ENCODE results near the gene FASTKD3. TPM values are rescaled to one million over a fixed set of nuclear protein-coding genes. Genes with fewer than 3 reads are reported as not detected.

Gene FASTKD3
- total RNA-seq, 1 donor from 2014 or later = 9.2 TPM

- TF ChIP-seq, protein P1, sequence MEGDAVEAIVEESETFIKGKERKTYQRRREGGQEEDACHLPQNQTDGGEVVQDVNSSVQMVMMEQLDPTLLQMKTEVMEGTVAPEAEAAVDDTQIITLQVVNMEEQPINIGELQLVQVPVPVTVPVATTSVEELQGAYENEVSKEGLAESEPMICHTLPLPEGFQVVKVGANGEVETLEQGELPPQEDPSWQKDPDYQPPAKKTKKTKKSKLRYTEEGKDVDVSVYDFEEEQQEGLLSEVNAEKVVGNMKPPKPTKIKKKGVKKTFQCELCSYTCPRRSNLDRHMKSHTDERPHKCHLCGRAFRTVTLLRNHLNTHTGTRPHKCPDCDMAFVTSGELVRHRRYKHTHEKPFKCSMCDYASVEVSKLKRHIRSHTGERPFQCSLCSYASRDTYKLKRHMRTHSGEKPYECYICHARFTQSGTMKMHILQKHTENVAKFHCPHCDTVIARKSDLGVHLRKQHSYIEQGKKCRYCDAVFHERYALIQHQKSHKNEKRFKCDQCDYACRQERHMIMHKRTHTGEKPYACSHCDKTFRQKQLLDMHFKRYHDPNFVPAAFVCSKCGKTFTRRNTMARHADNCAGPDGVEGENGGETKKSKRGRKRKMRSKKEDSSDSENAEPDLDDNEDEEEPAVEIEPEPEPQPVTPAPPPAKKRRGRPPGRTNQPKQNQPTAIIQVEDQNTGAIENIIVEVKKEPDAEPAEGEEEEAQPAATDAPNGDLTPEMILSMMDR (IDR thresholded peaks at IDR 0.05) = no peak
- peaks cover 15% of the 10 kb centered on the region for H3K36me3 Mint-ChIP-seq (ENCODE audit: low read depth)
- no peak overlapping the region for H3K27ac Mint-ChIP-seq (ENCODE audit: unreplicated experiment)
- peaks cover 36% of the 10 kb centered on the region for H3K4me1 Mint-ChIP-seq (ENCODE audit: low read depth)
- H3K9me3 Mint-ChIP-seq (ENCODE audit: low read depth) = no peaks in the 10 kb centered on the region
- H3K27me3 Mint-ChIP-seq (ENCODE audit: low read depth) = no peaks in the 10 kb centered on the region
- no peak for DNase-seq (ENCODE audit: low spot score)
- no peak overlapping the region for H3K4me3 Mint-ChIP-seq (ENCODE audit: unreplicated experiment)
These were observed 3.8 kb upstream of the FASTKD3 start for GRCh38 chr5:7872517-7873130.

GRCh38 chr5:7871653-7872052 lies 2.8 kb upstream of the FASTKD3 start:
- H3K36me3 Mint-ChIP-seq (ENCODE audit: low read depth) = peaks cover 14% of the 10 kb centered on the region
- no peaks in the 10 kb centered on the region for H3K27me3 Mint-ChIP-seq (ENCODE audit: low read depth)
- no peak overlapping the region for H3K27ac Mint-ChIP-seq (ENCODE audit: unreplicated experiment)
- TF ChIP-seq, protein P1 (IDR thresholded peaks at IDR 0.05) = no peak
- no peak for DNase-seq (ENCODE audit: low spot score)
- H3K4me1 Mint-ChIP-seq (ENCODE audit: low read depth) = peaks cover 38% of the 10 kb centered on the region
- H3K9me3 Mint-ChIP-seq (ENCODE audit: low read depth) = no peaks in the 10 kb centered on the region
- H3K4me3 Mint-ChIP-seq (ENCODE audit: unreplicated experiment) = no peak overlapping the region

DNA sequence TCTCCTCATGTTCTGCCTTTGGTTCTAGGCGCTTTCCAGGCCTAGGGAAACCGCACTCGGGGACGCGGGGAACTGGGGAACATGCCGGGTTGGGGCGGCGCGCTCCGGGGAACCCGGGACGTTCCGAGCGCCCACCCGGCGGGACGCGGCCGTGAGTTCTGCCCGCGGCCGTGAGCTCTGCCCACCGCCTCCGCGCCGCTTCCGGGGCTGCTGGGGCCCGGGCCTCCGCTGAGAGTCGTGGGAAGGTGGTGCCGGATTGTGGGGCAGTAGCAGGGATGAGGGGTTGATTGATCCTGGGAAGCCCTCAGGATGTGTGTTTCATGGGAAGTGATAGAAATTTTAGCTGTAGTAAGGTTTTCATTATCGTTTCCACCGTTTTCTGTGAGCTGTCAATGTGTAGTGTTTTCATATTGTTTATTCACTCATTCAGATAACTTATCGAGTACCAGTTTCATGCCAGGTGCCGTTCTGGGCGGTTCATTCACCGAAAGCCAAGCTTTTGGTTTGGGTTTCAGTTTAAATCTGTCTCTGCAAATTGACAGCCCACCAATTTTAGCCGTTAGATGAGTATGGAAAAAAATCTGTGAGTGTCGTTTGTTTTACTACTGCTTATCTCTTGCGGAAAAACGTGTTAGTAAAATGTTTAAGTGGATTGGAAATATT lies 774 bp upstream of the FASTKD3 start:
- no peaks in the 10 kb centered on the region for H3K27me3 Mint-ChIP-seq (ENCODE audit: low read depth)
- TF ChIP-seq, protein P1 (IDR thresholded peaks at IDR 0.05) = no peak
- no peaks in the 10 kb centered on the region for H3K9me3 Mint-ChIP-seq (ENCODE audit: low read depth)
- DNase-seq (ENCODE audit: low spot score) = no peak
- H3K4me1 Mint-ChIP-seq (ENCODE audit: low read depth) = peaks cover 41% of the 10 kb centered on the region
- no peaks in the 10 kb centered on the region for H3K36me3 Mint-ChIP-seq (ENCODE audit: low read depth)
- peak overlapping the region; percentile 33 for H3K27ac Mint-ChIP-seq (ENCODE audit: unreplicated experiment)
- H3K4me3 Mint-ChIP-seq (ENCODE audit: unreplicated experiment) = peak overlapping the region; percentile 83

DNA sequence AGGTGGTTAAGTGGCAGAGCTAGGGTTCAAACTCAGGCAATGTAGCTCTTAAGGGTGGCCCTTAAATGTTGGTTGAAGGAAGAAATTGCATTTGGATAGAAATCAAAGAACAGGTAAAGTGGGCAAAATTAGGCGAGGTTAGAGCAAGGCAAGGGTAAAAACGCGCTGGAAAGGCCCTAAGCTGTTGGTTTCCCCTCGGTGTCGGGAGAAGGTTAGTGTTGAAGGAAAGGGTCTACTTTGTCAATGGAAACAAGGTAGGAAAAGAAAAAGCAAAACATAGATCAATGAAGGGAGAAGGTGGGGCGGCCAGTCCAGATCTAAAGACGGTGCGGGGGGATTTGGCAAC lies 431 bp downstream of the FASTKD3 start:
- no peak for DNase-seq (ENCODE audit: low spot score)
- TF ChIP-seq, protein P1 (IDR thresholded peaks at IDR 0.05) = no peak
- H3K27me3 Mint-ChIP-seq (ENCODE audit: low read depth) = no peaks in the 10 kb centered on the region
- H3K4me1 Mint-ChIP-seq (ENCODE audit: low read depth) = peaks cover 41% of the 10 kb centered on the region
- H3K36me3 Mint-ChIP-seq (ENCODE audit: low read depth) = no peaks in the 10 kb centered on the region
- H3K27ac Mint-ChIP-seq (ENCODE audit: unreplicated experiment) = peak overlapping the region; percentile 62
- no peaks in the 10 kb centered on the region for H3K9me3 Mint-ChIP-seq (ENCODE audit: low read depth)
- peak overlapping the region; percentile 83 for H3K4me3 Mint-ChIP-seq (ENCODE audit: unreplicated experiment)

GRCh38 chr5:7867260-7867659 lies 1.6 kb downstream of the FASTKD3 start:
- no peaks in the 10 kb centered on the region for H3K36me3 Mint-ChIP-seq (ENCODE audit: low read depth)
- H3K9me3 Mint-ChIP-seq (ENCODE audit: low read depth) = no peaks in the 10 kb centered on the region
- peaks cover 36% of the 10 kb centered on the region for H3K4me1 Mint-ChIP-seq (ENCODE audit: low read depth)
- DNase-seq (ENCODE audit: low spot score) = no peak
- no peaks in the 10 kb centered on the region for H3K27me3 Mint-ChIP-seq (ENCODE audit: low read depth)
- no peak overlapping the region for H3K4me3 Mint-ChIP-seq (ENCODE audit: unreplicated experiment)
- TF ChIP-seq, protein P1 (IDR thresholded peaks at IDR 0.05) = no peak
- no peak overlapping the region for H3K27ac Mint-ChIP-seq (ENCODE audit: unreplicated experiment)

Data from chondrocyte (in vitro differentiated cells).